NCI-H1105 treated with DMSO at 0.1 percent for 48 hours (cell line): ENCODE measurements around the gene PRPF40B.

Experiments
- DNase-seq: peaks from one replicate; lab custom pipeline; 2025; lab: John Stamatoyannopoulos, UW

Gene PRPF40B

GRCh38 chr12:49684310-49684854 is 61.0 kb downstream of the PRPF40B start:
- no peak for DNase-seq

GRCh38 chr12:49687941-49688340 is 64.6 kb downstream of the PRPF40B start:
- no peak for DNase-seq

- DNase-seq, result no peak
These were observed 65.9 kb downstream of the PRPF40B start for GRCh38 chr12:49689237-49689636.

- no peak for DNase-seq
These were observed 66.4 kb downstream of the PRPF40B start for GRCh38 chr12:49689785-49690184.

- DNase-seq, result no peak
These were observed 69.5 kb downstream of the PRPF40B start for GRCh38 chr12:49692851-49693250.

- DNase-seq, result no peak
These were observed 70.6 kb downstream of the PRPF40B start for GRCh38 chr12:49693931-49694444.
